H9 (cell line): Measurements from ENCODE around the gene DLG5. TPM values are rescaled to one million over a fixed set of nuclear protein-coding genes. Genes with fewer than 3 reads are reported as not detected.

Experiments used
- DNase-seq: peaks from one replicate; pipeline ENCODE4 v3.0.0-alpha.2; 2017
- H2AFZ ChIP-seq: one replicate; pipeline ENCODE4 v1.6.1; 2013; ENCODE audit warnings: mild to moderate bottlenecking, low read length, control low read depth, moderate library complexity
- H2AK5ac ChIP-seq: 2 replicates; pipeline ENCODE4 v1.6.1; 2013; ENCODE audit warnings: low read length, control low read depth, mixed read lengths; ENCODE audit not compliant: insufficient read length
- H2BK120ac ChIP-seq: one replicate; pipeline ENCODE4 v1.6.1; 2013; ENCODE audit warnings: low read depth, mild to moderate bottlenecking, low read length, control low read depth, inconsistent platforms; ENCODE audit not compliant: poor library complexity, severe bottlenecking
- H2BK12ac ChIP-seq: 2 replicates; pipeline ENCODE4 v1.6.1; 2013; ENCODE audit warnings: low read length, control low read depth, mixed read lengths, low read depth; ENCODE audit not compliant: insufficient read length
- H2BK15ac ChIP-seq: 2 replicates; pipeline ENCODE4 v1.6.1; 2013; ENCODE audit warnings: low read depth, low read length, control low read depth
- H2BK20ac ChIP-seq: one replicate; pipeline ENCODE4 v1.6.1; 2013; ENCODE audit warnings: low read depth, mild to moderate bottlenecking, low read length, control low read depth, inconsistent platforms; ENCODE audit not compliant: poor library complexity, severe bottlenecking
- H2BK5ac ChIP-seq: 2 replicates; pipeline ENCODE4 v1.6.1; 2013; ENCODE audit warnings: low read length, control low read depth, mixed read lengths; ENCODE audit not compliant: insufficient read length
- H3K14ac ChIP-seq: 2 replicates; pipeline ENCODE4 v1.6.1; 2013; ENCODE audit warnings: low read length, control low read depth; ENCODE audit not compliant: insufficient read depth
- H3K18ac ChIP-seq: 2 replicates; pipeline ENCODE4 v1.6.1; 2013; ENCODE audit warnings: low read depth, mild to moderate bottlenecking, mixed read lengths, low read length, control low read depth; ENCODE audit not compliant: insufficient read length
- H3K23ac ChIP-seq: 2 replicates; pipeline ENCODE4 v1.6.1; 2013; ENCODE audit warnings: low read length, control low read depth, mixed read lengths, low read depth; ENCODE audit not compliant: insufficient read length
- H3K23me2 ChIP-seq: 2 replicates; pipeline ENCODE4 v1.6.1; 2013; ENCODE audit warnings: low read depth, mild to moderate bottlenecking, mixed read lengths, low read length, control low read depth; ENCODE audit not compliant: insufficient read length, poor library complexity, severe bottlenecking
- H3K27ac ChIP-seq: 2 replicates; pipeline ENCODE4 v1.5.1; 2013; ENCODE audit warnings: low read length, control low read depth, mixed read lengths, low read depth; ENCODE audit not compliant: insufficient read length
- H3K27me3 ChIP-seq: 2 replicates; pipeline ENCODE4 v1.6.1; 2013; ENCODE audit warnings: low read length, control low read depth, inconsistent platforms; ENCODE audit not compliant: insufficient read depth
- H3K4ac ChIP-seq: 2 replicates; pipeline ENCODE4 v1.6.1; 2013; ENCODE audit warnings: low read depth, mild to moderate bottlenecking, control low read depth, inconsistent platforms, low read length, moderate library complexity
- H3K4me1 ChIP-seq: 2 replicates; pipeline ENCODE4 v1.6.1; 2013; ENCODE audit warnings: low read length, control low read depth, inconsistent platforms; ENCODE audit not compliant: insufficient read depth
- H3K4me2 ChIP-seq: 2 replicates; pipeline ENCODE4 v1.6.1; 2013; ENCODE audit warnings: low read length, control low read depth, mixed read lengths; ENCODE audit not compliant: insufficient read length, insufficient read depth
- H3K56ac ChIP-seq: 2 replicates; pipeline ENCODE4 v1.6.1; 2013; ENCODE audit warnings: low read depth, mild to moderate bottlenecking, mixed read lengths, low read length, control low read depth; ENCODE audit not compliant: insufficient read length
- H3K79me1 ChIP-seq: 2 replicates; pipeline ENCODE4 v1.6.1; 2013; ENCODE audit warnings: low read depth, mild to moderate bottlenecking, moderate library complexity, low read length, control low read depth, inconsistent platforms; ENCODE audit not compliant: insufficient read depth, poor library complexity, severe bottlenecking
- H3K79me2 ChIP-seq: 2 replicates; pipeline ENCODE4 v1.6.1; 2013; ENCODE audit warnings: low read length, control low read depth, inconsistent platforms; ENCODE audit not compliant: insufficient read depth
- H3K9ac ChIP-seq: 2 replicates; pipeline ENCODE4 v1.6.1; 2013; ENCODE audit warnings: low read length, control low read depth, mixed read lengths; ENCODE audit not compliant: insufficient read length; ENCODE audit errors: extremely low read depth
- H3K9me3 ChIP-seq: one replicate; pipeline ENCODE4 v1.6.1; 2013; ENCODE audit warnings: low read depth, low read length, inconsistent platforms; ENCODE audit not compliant: control insufficient read depth
- H3T11ph ChIP-seq: one replicate; pipeline ENCODE4 v1.6.1; 2013; ENCODE audit warnings: mild to moderate bottlenecking, low read length, control low read depth, inconsistent platforms
- H4K20me1 ChIP-seq: one replicate; pipeline ENCODE4 v1.6.1; 2013; ENCODE audit not compliant: control insufficient read depth, insufficient read length, insufficient read depth
- H4K5ac ChIP-seq: 2 replicates; pipeline ENCODE4 v1.6.1; 2013; ENCODE audit warnings: low read depth, mild to moderate bottlenecking, mixed read lengths, low read length, control low read depth; ENCODE audit not compliant: insufficient read length
- H4K8ac ChIP-seq: replicated peaks from 2 replicates; pipeline ENCODE4 v1.6.1; 2013; ENCODE audit warnings: low read length, control low read depth, mixed read lengths, low read depth; ENCODE audit not compliant: insufficient read length
- H4K91ac ChIP-seq: 2 replicates; pipeline ENCODE4 v1.6.1; 2013; ENCODE audit warnings: low read depth, mild to moderate bottlenecking, moderate library complexity, mixed read lengths, low read length, control low read depth; ENCODE audit not compliant: insufficient read length
- H3K27ac Mint-ChIP-seq, 3 experiments: 2 replicates in 2 of 3; 3 replicates in 1 of 3; pipeline ENCODE4 v1.8.0; 2020 to 2021; ENCODE audit warnings: mixed read lengths in 3 of 3, mild to moderate bottlenecking in 1 of 3, moderate library complexity in 1 of 3
- H3K27me3 Mint-ChIP-seq: 2 replicates; pipeline ENCODE4 v1.8.0; 2021; ENCODE audit warnings: low read depth, mild to moderate bottlenecking, moderate library complexity, mixed read lengths
- H3K36me3 Mint-ChIP-seq, 3 experiments: 2 replicates in 2 of 3; 3 replicates in 1 of 3; pipeline ENCODE4 v1.8.0; 2020 to 2021; ENCODE audit warnings: low read depth in 3 of 3, mixed read lengths in 3 of 3; ENCODE audit not compliant: insufficient read depth in 1 of 3
- H3K4me1 Mint-ChIP-seq, 2 experiments: 2 replicates each; pipeline ENCODE4 v1.8.0; 2020; ENCODE audit warnings: mixed read lengths in 2 of 2
- H3K4me3 Mint-ChIP-seq, 2 experiments: 2 replicates in 1 of 2; 3 replicates in 1 of 2; pipeline ENCODE4 v1.8.0; 2020 to 2021; ENCODE audit warnings: mild to moderate bottlenecking in 2 of 2, mixed read lengths in 2 of 2, moderate library complexity in 1 of 2
- H3K9me3 Mint-ChIP-seq, 2 experiments: 2 replicates in 1 of 2; 3 replicates in 1 of 2; pipeline ENCODE4 v1.8.0; 2020; ENCODE audit warnings: mild to moderate bottlenecking in 2 of 2, mixed read lengths in 2 of 2, moderate library complexity in 1 of 2
- CTCF ChIP-seq: fragments of 200-600 bp; sonication (generic); conservative IDR thresholded peaks from 3 replicates; pipeline ENCODE4 v1.8.0; 2021; ENCODE audit warnings: antibody characterized with exemption, mild to moderate bottlenecking
- WGBS: extraction: QIAGEN DNeasy Blood & Tissue Kit; methylation state at CpG from one replicate; pipeline ENCODE4 v1.1.7; 2013; ENCODE audit warnings: missing lambda C conversion rate, low lambda C conversion rate, mixed read lengths; ENCODE audit not compliant: insufficient read length; ENCODE audit errors: extremely low coverage; 5-methylcytosine and 5-hydroxymethylcytosine counted together
- total RNA-seq: library from RNA; stranded (reverse); gene quantifications from 2 replicates; pipeline ENCODE4 v1.2.1, GENCODE V29; 2021

The DLG5 gene
- total RNA-seq, 1 experiment from 2014 or later, result 67.4 TPM

- DNase-seq, result no peak
- Histone ChIP-seq H2BK120ac (no peak overlapping the region), H4K91ac (no peak overlapping the region), H3K9ac (no peak overlapping the region), H2AK5ac (no peak overlapping the region), H3K23me2 (no peaks in the 10 kb centered on the region), H2BK20ac (no peak overlapping the region), H3K27ac (no peak overlapping the region), H3K9me3 (peaks cover 14% of the 10 kb centered on the region), H2BK5ac (no peak overlapping the region), H3K4me2 (no peak overlapping the region), H3K4ac (no peak overlapping the region), H3K4me1 (no peaks in the 10 kb centered on the region), H3T11ph (no peak overlapping the region), H2BK12ac (no peak overlapping the region), H3K27me3 (no peaks in the 10 kb centered on the region), H2AFZ (no peak overlapping the region), H3K79me1 (no peaks in the 10 kb centered on the region), H3K23ac (no peak overlapping the region), H3K14ac (no peak overlapping the region), H3K56ac (no peak overlapping the region), H4K8ac (no peak overlapping the region), H3K18ac (no peak overlapping the region), H2BK15ac (no peak overlapping the region), H4K5ac (no peak overlapping the region), H3K79me2 (no peaks in the 10 kb centered on the region), H4K20me1 (no peaks in the 10 kb centered on the region)
- no CpG with 5 or more reads among the region's 7 CpGs for WGBS
- no peak for TF ChIP-seq CTCF
- H3K4me1 Mint-ChIP-seq, result peaks cover 6 to 10% of the 10 kb centered on the region in 2 experiments
- no peaks in the 10 kb centered on the region for H3K27me3 Mint-ChIP-seq
- H3K9me3 Mint-ChIP-seq, result peaks cover 22 to 24% of the 10 kb centered on the region in 2 experiments
- no peak overlapping the region for H3K4me3 Mint-ChIP-seq
- H3K27ac Mint-ChIP-seq, result no peak overlapping the region
- peaks cover 13 to 20% (median 18%) of the 10 kb centered on the region in 3 experiments for H3K36me3 Mint-ChIP-seq
Observed at GRCh38 chr10:77963901-77964300, 37.3 kb upstream of the DLG5 start.
